ENCODE results near the gene NFIX. TPM values are rescaled to one million over a fixed set of nuclear protein-coding genes. Genes with fewer than 3 reads are reported as not detected.

Gene NFIX
- total RNA-seq, 1 donor from 2014 or later, result 8.4 TPM

GRCh38 chr19:13014101-13014920 lies 19.0 kb downstream of the NFIX start:
- H3K9ac ChIP-seq (ENCODE audit: low read length), result peak overlapping the region; percentile 87
- peaks cover 82% of the 10 kb centered on the region for H3K4me1 ChIP-seq (ENCODE audit: insufficient read depth, low read length)
- DNase-seq (ENCODE audit: low read depth), result no peak
- H2AFZ ChIP-seq (ENCODE audit: low read depth, low read length), result peak overlapping the region; percentile 0
- H3K4me2 ChIP-seq (ENCODE audit: low read length), result peak overlapping the region; percentile 89
- Mint-ChIP-seq H3K27ac (ENCODE audit: unreplicated experiment) (peak overlapping the region; percentile 72), H3K4me1 (ENCODE audit: low read depth, unreplicated experiment) (peaks cover 38% of the 10 kb centered on the region), H3K36me3 (ENCODE audit: low read depth, unreplicated experiment) (no peaks in the 10 kb centered on the region), H3K4me3 (ENCODE audit: unreplicated experiment) (peak overlapping the region; percentile 77), H3K9me3 (ENCODE audit: unreplicated experiment) (peaks cover 10% of the 10 kb centered on the region), H3K27me3 (ENCODE audit: low read depth, unreplicated experiment) (peaks cover 80% of the 10 kb centered on the region)
- H3K9me3 ChIP-seq (ENCODE audit: insufficient read depth, low read depth, low read length), result no peaks in the 10 kb centered on the region
- no peaks in the 10 kb centered on the region for H3K36me3 ChIP-seq (ENCODE audit: insufficient read depth, low read length)
- no peaks in the 10 kb centered on the region for H3K27me3 ChIP-seq (ENCODE audit: insufficient read depth, low read length)
- peaks cover 27% of the 10 kb centered on the region for H4K20me1 ChIP-seq (ENCODE audit: insufficient read depth, low read length)
- no peak for FAIRE-seq
- H3K4me3 ChIP-seq (ENCODE audit: insufficient read depth, low read depth, low read length), result peak overlapping the region; percentile 50
- H3K79me2 ChIP-seq (ENCODE audit: insufficient read depth, low read length), result peaks cover 96% of the 10 kb centered on the region
- TF ChIP-seq EZH2 (IDR thresholded peaks at IDR 0.05; ENCODE audit: insufficient read depth, low read length), result no peak
- TF ChIP-seq, protein P1, sequence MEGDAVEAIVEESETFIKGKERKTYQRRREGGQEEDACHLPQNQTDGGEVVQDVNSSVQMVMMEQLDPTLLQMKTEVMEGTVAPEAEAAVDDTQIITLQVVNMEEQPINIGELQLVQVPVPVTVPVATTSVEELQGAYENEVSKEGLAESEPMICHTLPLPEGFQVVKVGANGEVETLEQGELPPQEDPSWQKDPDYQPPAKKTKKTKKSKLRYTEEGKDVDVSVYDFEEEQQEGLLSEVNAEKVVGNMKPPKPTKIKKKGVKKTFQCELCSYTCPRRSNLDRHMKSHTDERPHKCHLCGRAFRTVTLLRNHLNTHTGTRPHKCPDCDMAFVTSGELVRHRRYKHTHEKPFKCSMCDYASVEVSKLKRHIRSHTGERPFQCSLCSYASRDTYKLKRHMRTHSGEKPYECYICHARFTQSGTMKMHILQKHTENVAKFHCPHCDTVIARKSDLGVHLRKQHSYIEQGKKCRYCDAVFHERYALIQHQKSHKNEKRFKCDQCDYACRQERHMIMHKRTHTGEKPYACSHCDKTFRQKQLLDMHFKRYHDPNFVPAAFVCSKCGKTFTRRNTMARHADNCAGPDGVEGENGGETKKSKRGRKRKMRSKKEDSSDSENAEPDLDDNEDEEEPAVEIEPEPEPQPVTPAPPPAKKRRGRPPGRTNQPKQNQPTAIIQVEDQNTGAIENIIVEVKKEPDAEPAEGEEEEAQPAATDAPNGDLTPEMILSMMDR (IDR thresholded peaks at IDR 0.05; ENCODE audit: insufficient read depth, low read depth, low read length), result no peak
- peak overlapping the region; percentile 91 for H3K27ac ChIP-seq (ENCODE audit: low read depth, low read length)

- Mint-ChIP-seq H3K9me3 (ENCODE audit: unreplicated experiment) (peaks cover 10% of the 10 kb centered on the region), H3K27me3 (ENCODE audit: low read depth, unreplicated experiment) (peaks cover 81% of the 10 kb centered on the region), H3K36me3 (ENCODE audit: low read depth, unreplicated experiment) (no peaks in the 10 kb centered on the region), H3K4me3 (ENCODE audit: unreplicated experiment) (peak overlapping the region; percentile 54), H3K27ac (ENCODE audit: unreplicated experiment) (peak overlapping the region; percentile 41), H3K4me1 (ENCODE audit: low read depth, unreplicated experiment) (peaks cover 38% of the 10 kb centered on the region)
- Histone ChIP-seq H3K9ac (ENCODE audit: low read length) (peak overlapping the region; percentile 87), H3K27ac (ENCODE audit: low read depth, low read length) (no peak overlapping the region), H3K36me3 (ENCODE audit: insufficient read depth, low read length) (no peaks in the 10 kb centered on the region), H2AFZ (ENCODE audit: low read depth, low read length) (no peak overlapping the region), H3K4me2 (ENCODE audit: low read length) (peak overlapping the region; percentile 89), H3K4me3 (ENCODE audit: insufficient read depth, low read depth, low read length) (no peak overlapping the region), H4K20me1 (ENCODE audit: insufficient read depth, low read length) (peaks cover 21% of the 10 kb centered on the region), H3K79me2 (ENCODE audit: insufficient read depth, low read length) (peaks cover 96% of the 10 kb centered on the region), H3K4me1 (ENCODE audit: insufficient read depth, low read length) (peaks cover 82% of the 10 kb centered on the region), H3K9me3 (ENCODE audit: insufficient read depth, low read depth, low read length) (no peaks in the 10 kb centered on the region), H3K27me3 (ENCODE audit: insufficient read depth, low read length) (no peaks in the 10 kb centered on the region)
- DNase-seq (ENCODE audit: low read depth) (no peak), FAIRE-seq (no peak)
- no peak for TF ChIP-seq EZH2 (IDR thresholded peaks at IDR 0.05; ENCODE audit: insufficient read depth, low read length)
- TF ChIP-seq, protein P1 (IDR thresholded peaks at IDR 0.05; ENCODE audit: insufficient read depth, low read depth, low read length), result no peak
Observed at GRCh38 chr19:13014921-13015280, 19.6 kb downstream of the NFIX start.

Measured in astrocyte (in vitro differentiated cells and primary cell).